KMS-11 (cell line): ENCODE measurements around the gene DAPP1.
A peak's percentile ranks its signal among the peaks of the same experiment; 100 is the strongest.

Experiments used
- H2AFZ ChIP-seq: fragments of 200-600 bp; sonication (generic); 2 replicates; pipeline ENCODE4 v1.6.1; 2016; ENCODE audit warnings: antibody characterized with exemption, mixed run types, low read depth
- H3K27ac ChIP-seq: fragments of 200-600 bp; sonication (generic); 2 replicates; pipeline ENCODE4 v1.6.1; 2016; ENCODE audit warnings: mild to moderate bottlenecking, mixed run types
- H3K27me3 ChIP-seq: fragments of 200-600 bp; sonication (generic); 2 replicates; pipeline ENCODE4 v1.6.1; 2017; ENCODE audit warnings: mild to moderate bottlenecking, low read depth, mixed run types, moderate library complexity; ENCODE audit not compliant: insufficient read depth
- H3K36me3 ChIP-seq: fragments of 200-600 bp; sonication (generic); 2 replicates; pipeline ENCODE4 v1.6.1; 2017; ENCODE audit warnings: mild to moderate bottlenecking, mixed run types; ENCODE audit not compliant: insufficient read depth
- H3K4me1 ChIP-seq: fragments of 200-600 bp; sonication (generic); 2 replicates; pipeline ENCODE4 v1.6.1; 2016; ENCODE audit warnings: mild to moderate bottlenecking, low read depth, mixed run types; ENCODE audit not compliant: poor library complexity, severe bottlenecking
- H3K4me2 ChIP-seq: fragments of 200-600 bp; sonication (generic); 2 replicates; pipeline ENCODE4 v1.7.0; 2016; ENCODE audit warnings: mild to moderate bottlenecking, mixed run types
- H3K4me3 ChIP-seq: fragments of 200-600 bp; sonication (generic); IDR thresholded peaks from 2 replicates; pipeline ENCODE4 v1.6.1; 2017; ENCODE audit warnings: low read depth, low read length, mixed read lengths; ENCODE audit not compliant: insufficient read depth
- H3K79me2 ChIP-seq: fragments of 200-600 bp; sonication (generic); 2 replicates; pipeline ENCODE4 v1.6.1; 2016; ENCODE audit warnings: low read depth, mixed run types; ENCODE audit not compliant: insufficient read depth
- H3K9ac ChIP-seq: fragments of 200-600 bp; sonication (generic); 2 replicates; pipeline ENCODE4 v1.6.1; 2016; ENCODE audit warnings: mild to moderate bottlenecking, mixed run types
- H4K20me1 ChIP-seq: fragments of 200-600 bp; sonication (generic); 2 replicates; pipeline ENCODE4 v1.6.1; 2016; ENCODE audit warnings: mild to moderate bottlenecking, mixed run types; ENCODE audit not compliant: insufficient read depth
- CTCF ChIP-seq: fragments of 200-600 bp; sonication (generic); conservative IDR thresholded peaks from 2 replicates; pipeline ENCODE4 v1.6.1; 2017; ENCODE audit warnings: low read depth, mild to moderate bottlenecking, antibody characterized with exemption, low read length, moderate library complexity, mixed read lengths

DAPP1 gene

DNA sequence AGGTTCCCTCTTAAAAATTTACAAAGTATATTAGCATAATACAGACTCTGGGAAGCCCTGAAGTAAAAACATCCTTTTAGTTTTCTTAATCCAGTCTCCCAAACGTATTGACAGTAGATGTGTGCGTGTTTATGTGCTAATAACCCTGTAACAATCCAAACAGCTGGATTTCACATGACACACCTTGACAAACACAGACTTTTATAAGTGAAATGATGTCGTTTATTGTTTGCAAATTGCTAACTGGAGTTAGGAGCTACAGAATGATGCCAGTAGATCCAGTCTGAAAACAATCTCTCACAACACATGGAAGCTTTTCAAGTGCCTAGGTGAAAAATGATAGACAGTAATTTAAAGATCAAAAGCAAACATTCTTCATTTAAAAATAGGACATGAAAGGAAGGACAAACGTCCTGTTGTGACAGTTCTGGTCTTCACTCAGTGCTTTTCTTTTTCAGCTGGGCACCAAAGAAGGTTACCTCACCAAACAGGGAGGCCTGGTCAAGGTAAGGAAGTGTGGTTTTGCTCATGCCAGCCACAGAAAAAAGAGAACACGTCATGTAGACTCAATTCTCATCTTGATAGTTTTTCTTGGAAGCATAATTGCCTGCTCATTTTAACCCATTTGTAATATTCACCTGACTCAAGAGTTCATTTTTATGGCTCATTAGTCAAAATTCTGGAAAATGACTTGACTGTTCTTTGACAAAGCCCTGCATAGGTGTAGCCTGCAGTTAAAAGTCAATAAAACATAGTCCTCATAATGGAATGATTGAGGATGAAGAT lies 44.7 kb downstream of the DAPP1 start:
- Histone ChIP-seq H3K27me3 (no peaks in the 10 kb centered on the region), H3K4me1 (peaks cover 4% of the 10 kb centered on the region), H3K4me2 (no peak overlapping the region), H3K4me3 (no peak overlapping the region), H4K20me1 (no peaks in the 10 kb centered on the region), H3K9ac (no peak overlapping the region), H2AFZ (peak overlapping the region; percentile 25; the same call in 1 of the 2 replicates), H3K79me2 (no peaks in the 10 kb centered on the region), H3K36me3 (no peaks in the 10 kb centered on the region), H3K27ac (no peak overlapping the region)
- TF ChIP-seq CTCF, result no peak

GRCh38 chr4:99863804-99864203 lies 47.2 kb downstream of the DAPP1 start:
- no peak for TF ChIP-seq CTCF
- no peaks in the 10 kb centered on the region for H3K27me3 ChIP-seq
- H3K4me2 ChIP-seq, result no peak overlapping the region
- H3K4me1 ChIP-seq, result peaks cover 4% of the 10 kb centered on the region
- no peaks in the 10 kb centered on the region for H3K36me3 ChIP-seq
- no peak overlapping the region for H2AFZ ChIP-seq
- no peak overlapping the region for H3K27ac ChIP-seq
- H3K79me2 ChIP-seq, result no peaks in the 10 kb centered on the region
- H4K20me1 ChIP-seq, result no peaks in the 10 kb centered on the region
- no peak overlapping the region for H3K9ac ChIP-seq
- no peak overlapping the region for H3K4me3 ChIP-seq

DNA sequence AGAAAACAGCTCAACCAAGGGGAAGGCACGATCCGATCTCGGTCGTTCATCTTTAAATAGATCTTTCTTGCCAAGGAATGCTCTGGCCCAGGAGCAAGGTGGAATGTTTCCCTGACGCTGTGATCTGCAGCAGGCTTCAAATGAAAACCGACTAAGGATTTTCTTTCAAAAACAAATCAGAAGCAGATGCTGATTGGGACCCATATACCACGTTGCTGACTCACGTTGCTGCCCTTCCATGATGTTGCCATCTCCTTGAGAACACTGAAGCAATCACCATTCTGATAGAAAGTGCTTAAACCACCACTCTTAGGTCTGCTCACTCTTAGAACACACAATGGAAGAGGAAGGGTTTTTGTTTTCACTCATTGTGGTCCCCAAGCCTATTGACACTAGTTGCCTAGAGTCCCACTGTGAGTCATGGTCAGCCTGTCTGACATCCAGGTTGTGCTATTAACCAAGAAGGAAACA lies 51.5 kb downstream of the DAPP1 start:
- no peaks in the 10 kb centered on the region for H4K20me1 ChIP-seq
- no peaks in the 10 kb centered on the region for H3K4me1 ChIP-seq
- no peaks in the 10 kb centered on the region for H3K27me3 ChIP-seq
- H3K36me3 ChIP-seq, result no peaks in the 10 kb centered on the region
- no peak overlapping the region for H2AFZ ChIP-seq
- TF ChIP-seq CTCF, result no peak
- no peak overlapping the region for H3K27ac ChIP-seq
- H3K79me2 ChIP-seq, result no peaks in the 10 kb centered on the region
- no peak overlapping the region for H3K9ac ChIP-seq
- H3K4me2 ChIP-seq, result no peak overlapping the region
- H3K4me3 ChIP-seq, result no peak overlapping the region

GRCh38 chr4:99872570-99872969 lies 55.9 kb downstream of the DAPP1 start:
- Histone ChIP-seq H3K4me2 (no peak overlapping the region), H3K79me2 (no peaks in the 10 kb centered on the region), H3K4me3 (no peak overlapping the region), H2AFZ (no peak overlapping the region), H3K9ac (no peak overlapping the region), H3K36me3 (no peaks in the 10 kb centered on the region), H3K4me1 (no peaks in the 10 kb centered on the region), H3K27me3 (no peaks in the 10 kb centered on the region), H4K20me1 (no peaks in the 10 kb centered on the region), H3K27ac (no peak overlapping the region)
- TF ChIP-seq CTCF, result no peak
